ENCODE results near the gene DNAL4. TPM values are rescaled to one million over a fixed set of nuclear protein-coding genes. Genes with fewer than 3 reads are reported as not detected.

Gene DNAL4
- total RNA-seq, 1 experiment from 2014 or later = 18.3 TPM

DNA sequence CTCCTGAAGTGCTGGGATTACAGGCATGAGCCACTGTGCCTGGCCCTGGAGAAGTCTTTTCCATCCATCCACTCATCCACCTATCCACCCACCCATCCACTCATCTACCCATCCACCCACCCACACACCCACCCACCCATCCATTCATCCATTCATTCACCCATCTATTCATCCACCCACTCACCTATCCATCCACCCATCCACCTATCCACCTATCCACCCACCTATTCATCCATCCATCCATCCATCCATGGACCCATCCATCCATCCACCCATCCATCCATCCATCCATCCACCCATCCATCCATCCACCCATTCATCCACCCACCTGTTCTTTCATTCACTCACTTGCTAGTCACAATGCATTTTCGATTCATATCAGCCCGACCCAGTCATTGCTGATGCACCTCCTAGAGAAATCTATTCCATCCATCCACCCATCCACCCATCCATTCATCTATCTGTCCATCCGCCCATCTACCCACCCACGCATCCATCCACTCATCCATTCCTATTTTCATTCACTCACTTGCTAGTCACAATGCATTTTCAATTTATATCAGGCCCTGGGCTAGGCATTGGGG, 20.5 kb downstream of the DNAL4 start:
- Mint-ChIP-seq H3K36me3 (ENCODE audit: insufficient read depth, unreplicated experiment) (no peaks in the 10 kb centered on the region), H3K9me3 (ENCODE audit: unreplicated experiment) (no peaks in the 10 kb centered on the region)
- CTCF ChIA-PET = no interaction called here

DNA sequence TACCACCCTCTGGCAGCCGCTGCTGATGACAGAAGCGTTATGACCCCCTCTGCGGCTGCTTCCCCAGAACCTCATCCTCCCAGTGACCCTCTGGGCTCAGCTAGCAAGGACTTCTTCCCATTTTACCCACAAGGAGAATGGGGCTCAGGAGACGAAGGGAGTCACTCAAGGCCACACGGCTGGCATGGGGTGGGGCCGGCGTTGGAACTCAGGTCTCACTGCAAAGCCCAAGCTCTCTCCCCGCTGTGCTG, 21.4 kb downstream of the DNAL4 start:
- H3K9me3 Mint-ChIP-seq (ENCODE audit: unreplicated experiment) = no peaks in the 10 kb centered on the region
- BruUV-seq (replicated peaks) = no TSS peak
- POLR2A ChIA-PET = no interaction called here
- TF ChIP-seq, protein P1, sequence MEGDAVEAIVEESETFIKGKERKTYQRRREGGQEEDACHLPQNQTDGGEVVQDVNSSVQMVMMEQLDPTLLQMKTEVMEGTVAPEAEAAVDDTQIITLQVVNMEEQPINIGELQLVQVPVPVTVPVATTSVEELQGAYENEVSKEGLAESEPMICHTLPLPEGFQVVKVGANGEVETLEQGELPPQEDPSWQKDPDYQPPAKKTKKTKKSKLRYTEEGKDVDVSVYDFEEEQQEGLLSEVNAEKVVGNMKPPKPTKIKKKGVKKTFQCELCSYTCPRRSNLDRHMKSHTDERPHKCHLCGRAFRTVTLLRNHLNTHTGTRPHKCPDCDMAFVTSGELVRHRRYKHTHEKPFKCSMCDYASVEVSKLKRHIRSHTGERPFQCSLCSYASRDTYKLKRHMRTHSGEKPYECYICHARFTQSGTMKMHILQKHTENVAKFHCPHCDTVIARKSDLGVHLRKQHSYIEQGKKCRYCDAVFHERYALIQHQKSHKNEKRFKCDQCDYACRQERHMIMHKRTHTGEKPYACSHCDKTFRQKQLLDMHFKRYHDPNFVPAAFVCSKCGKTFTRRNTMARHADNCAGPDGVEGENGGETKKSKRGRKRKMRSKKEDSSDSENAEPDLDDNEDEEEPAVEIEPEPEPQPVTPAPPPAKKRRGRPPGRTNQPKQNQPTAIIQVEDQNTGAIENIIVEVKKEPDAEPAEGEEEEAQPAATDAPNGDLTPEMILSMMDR (IDR thresholded peaks at IDR 0.05; ENCODE audit: unreplicated experiment) = no peak
- no peak overlapping the region for H3K4me3 Mint-ChIP-seq (ENCODE audit: unreplicated experiment)
- intact Hi-C loops (cut with micrococcal nuclease) = no loop called here
- DNase-seq (ENCODE audit: unreplicated experiment) = no peak
- no peaks in the 10 kb centered on the region for H3K36me3 Mint-ChIP-seq (ENCODE audit: insufficient read depth, unreplicated experiment)
- H3K4me1 Mint-ChIP-seq (ENCODE audit: insufficient read depth, unreplicated experiment) = peaks cover 5% of the 10 kb centered on the region
- CTCF ChIA-PET = interaction anchor here (0.6 kb wide), 1 partner anchor 276 kb away, joined by 5 read pairs; no protein-coding TSS in a partner anchor
- H3K27me3 Mint-ChIP-seq (ENCODE audit: insufficient read depth, unreplicated experiment) = no peaks in the 10 kb centered on the region
- no peak overlapping the region for H3K27ac Mint-ChIP-seq (ENCODE audit: low read depth, unreplicated experiment)

More for the DNA sequence above, 20.5 kb downstream of the DNAL4 start:
- H3K27ac Mint-ChIP-seq (ENCODE audit: low read depth, unreplicated experiment) = no peak overlapping the region
- POLR2A ChIA-PET = interaction anchor here (0.7 kb wide), 1 partner anchor 50 kb away, joined by 3 read pairs; no protein-coding TSS in a partner anchor
- DNase-seq (ENCODE audit: unreplicated experiment) = no peak
- TF ChIP-seq, protein P1 (IDR thresholded peaks at IDR 0.05; ENCODE audit: unreplicated experiment) = no peak
- H3K4me1 Mint-ChIP-seq (ENCODE audit: insufficient read depth, unreplicated experiment) = peaks cover 5% of the 10 kb centered on the region
- H3K27me3 Mint-ChIP-seq (ENCODE audit: insufficient read depth, unreplicated experiment) = no peaks in the 10 kb centered on the region
- BruUV-seq (replicated peaks) = no TSS peak
- H3K4me3 Mint-ChIP-seq (ENCODE audit: unreplicated experiment) = no peak overlapping the region
- intact Hi-C loops (cut with micrococcal nuclease) = no loop called here

DNA sequence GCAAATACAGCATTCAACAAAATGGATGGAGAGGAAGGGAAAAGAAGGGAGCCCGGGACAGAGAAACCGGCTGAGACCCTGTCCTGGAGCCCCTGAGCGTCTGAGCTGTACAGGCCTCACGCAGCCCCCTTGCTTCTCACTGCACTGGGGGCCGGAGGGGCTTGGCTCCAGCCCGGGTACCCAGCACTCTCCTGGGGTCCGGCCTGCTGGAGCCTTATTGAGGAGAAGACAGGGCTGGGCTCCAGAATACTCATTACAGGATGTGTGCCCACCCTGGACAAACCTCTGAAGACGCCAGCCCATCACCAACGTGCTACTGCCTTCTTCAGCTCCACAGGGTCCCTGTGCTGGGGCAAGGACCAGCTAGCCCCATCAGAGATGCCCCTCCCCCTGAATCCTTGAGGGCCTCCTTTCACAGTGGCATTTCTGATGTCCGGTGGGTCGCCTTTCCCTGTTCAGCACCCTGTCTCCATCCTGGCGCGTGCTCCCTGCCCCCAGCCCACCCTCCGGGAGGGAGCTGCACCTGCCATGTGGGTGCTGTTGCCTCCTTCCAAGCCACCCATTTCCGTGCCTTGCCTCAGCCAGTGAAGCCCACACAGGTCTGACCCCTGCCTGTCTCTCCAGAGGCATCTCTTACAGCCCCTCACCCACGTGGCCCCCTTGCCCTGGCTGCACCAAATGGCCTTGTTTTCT, 23.5 kb downstream of the DNAL4 start:
- BruUV-seq (replicated peaks) = no TSS peak
- H3K4me1 Mint-ChIP-seq (ENCODE audit: insufficient read depth, unreplicated experiment) = peaks cover 5% of the 10 kb centered on the region
- H3K9me3 Mint-ChIP-seq (ENCODE audit: unreplicated experiment) = no peaks in the 10 kb centered on the region
- no peak overlapping the region for H3K4me3 Mint-ChIP-seq (ENCODE audit: unreplicated experiment)
- TF ChIP-seq, protein P1 (IDR thresholded peaks at IDR 0.05; ENCODE audit: unreplicated experiment) = no peak
- CTCF ChIA-PET = interaction anchor here (0.6 to 3.2 kb wide), 10 partner anchors 7 to 716 kb away, joined by 3 to 30 read pairs (median 4); no protein-coding TSS in a partner anchor
- POLR2A ChIA-PET = interaction anchor here (0.5 to 0.6 kb wide), 2 partner anchors 47 to 71 kb away, joined by 3 to 4 read pairs; no protein-coding TSS in a partner anchor
- no peaks in the 10 kb centered on the region for H3K36me3 Mint-ChIP-seq (ENCODE audit: insufficient read depth, unreplicated experiment)
- H3K27ac Mint-ChIP-seq (ENCODE audit: low read depth, unreplicated experiment) = no peak overlapping the region
- intact Hi-C loops (cut with micrococcal nuclease) = no loop called here
- H3K27me3 Mint-ChIP-seq (ENCODE audit: insufficient read depth, unreplicated experiment) = no peaks in the 10 kb centered on the region
- DNase-seq (ENCODE audit: unreplicated experiment) = no peak

DNA sequence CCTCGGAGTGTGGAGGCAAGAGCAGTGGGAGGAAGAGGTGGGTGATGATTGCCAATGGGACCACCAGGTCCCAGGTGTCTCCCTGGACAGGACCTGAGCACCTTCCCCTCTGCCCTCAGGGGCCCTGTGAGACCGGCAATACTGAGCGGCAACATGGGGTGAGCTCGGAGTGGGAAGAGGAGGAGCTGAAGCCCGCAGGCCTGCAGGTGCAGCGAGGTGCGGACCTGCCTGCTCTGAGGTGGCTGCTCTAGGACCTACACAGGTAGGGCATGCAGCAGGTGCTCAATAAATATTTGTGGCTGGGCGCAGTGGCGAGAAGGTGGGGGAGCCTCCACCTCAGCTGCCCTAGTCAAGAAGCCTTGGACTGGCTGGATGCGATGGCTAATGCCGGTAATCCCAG, 25.9 kb downstream of the DNAL4 start:
- no peak for DNase-seq (ENCODE audit: unreplicated experiment)
- Mint-ChIP-seq H3K36me3 (ENCODE audit: insufficient read depth, unreplicated experiment) (no peaks in the 10 kb centered on the region), H3K27me3 (ENCODE audit: insufficient read depth, unreplicated experiment) (no peaks in the 10 kb centered on the region), H3K9me3 (ENCODE audit: unreplicated experiment) (no peaks in the 10 kb centered on the region), H3K27ac (ENCODE audit: low read depth, unreplicated experiment) (no peak overlapping the region), H3K4me1 (ENCODE audit: insufficient read depth, unreplicated experiment) (peaks cover 6% of the 10 kb centered on the region), H3K4me3 (ENCODE audit: unreplicated experiment) (no peak overlapping the region)
- POLR2A ChIA-PET = no interaction called here
- intact Hi-C loops (cut with micrococcal nuclease) = loop anchor here (1.0 to 5.0 kb wide), 3 partner anchors 74 to 354 kb away; partner anchors contain the start of gene NPTXR
- no TSS peak for BruUV-seq (replicated peaks)
- CTCF ChIA-PET = interaction anchor here (0.6 to 3.2 kb wide), 11 partner anchors 10 to 765 kb away, joined by 3 to 30 read pairs (median 8); partner anchors contain the start of genes RPS19BP1 and SUN2
- TF ChIP-seq, protein P1 (IDR thresholded peaks at IDR 0.05; ENCODE audit: unreplicated experiment) = no peak
